ENCODE measurements around the gene COBLL1. TPM values are rescaled to one million over a fixed set of nuclear protein-coding genes. Genes with fewer than 3 reads are reported as not detected.

COBLL1 gene
- total and polyA plus RNA-seq, 2 of the 4 experiments (the other 2 are of a cell fraction) = 0.79 to 1.1 TPM

GRCh38 chr2:164692114-164692513 is 149.5 kb downstream of the COBLL1 start:
- H3K27me3 ChIP-seq (ENCODE audit: control insufficient read depth, insufficient read depth, low read length) = no peaks in the 10 kb centered on the region
- no peak overlapping the region for H3K18ac ChIP-seq (ENCODE audit: low read depth, low read length)
- no peak overlapping the region for H4K8ac ChIP-seq (ENCODE audit: low read depth in 2 of 2, low read length in 2 of 2)
- H4K91ac ChIP-seq (ENCODE audit: insufficient read depth, low read depth, low read length) = no peak overlapping the region
- WGBS, 2 experiments (ENCODE audit: extremely low coverage in 2 of 2, insufficient read length in 1 of 2) = no CpG with 5 or more reads among the region's 3 CpGs
- H4K20me1 ChIP-seq (ENCODE audit: insufficient read depth, low read length) = no peaks in the 10 kb centered on the region
- H2AFZ ChIP-seq (replicated peaks; ENCODE audit: low read length, poor library complexity) = no peak overlapping the region
- ATAC-seq (ENCODE audit: low read depth) (no peak), DNase-seq (no peak)
- H3K9ac ChIP-seq (ENCODE audit: low read depth, low read length) = no peak overlapping the region
- no peak overlapping the region for H2BK120ac ChIP-seq (ENCODE audit: low read depth, low read length)
- BruUV-seq (replicated peaks) = no TSS peak
- H2BK5ac ChIP-seq (ENCODE audit: low read depth, low read length, poor library complexity, severe bottlenecking) = no peak overlapping the region
- TF ChIP-seq POLR2A (IDR thresholded peaks at IDR 0.05; ENCODE audit: low read depth, low read length) = no peak
- no peak for TF ChIP-seq SMC3 (IDR thresholded peaks at IDR 0.05; ENCODE audit: low read depth, low read length)
- TF ChIP-seq, protein P1, sequence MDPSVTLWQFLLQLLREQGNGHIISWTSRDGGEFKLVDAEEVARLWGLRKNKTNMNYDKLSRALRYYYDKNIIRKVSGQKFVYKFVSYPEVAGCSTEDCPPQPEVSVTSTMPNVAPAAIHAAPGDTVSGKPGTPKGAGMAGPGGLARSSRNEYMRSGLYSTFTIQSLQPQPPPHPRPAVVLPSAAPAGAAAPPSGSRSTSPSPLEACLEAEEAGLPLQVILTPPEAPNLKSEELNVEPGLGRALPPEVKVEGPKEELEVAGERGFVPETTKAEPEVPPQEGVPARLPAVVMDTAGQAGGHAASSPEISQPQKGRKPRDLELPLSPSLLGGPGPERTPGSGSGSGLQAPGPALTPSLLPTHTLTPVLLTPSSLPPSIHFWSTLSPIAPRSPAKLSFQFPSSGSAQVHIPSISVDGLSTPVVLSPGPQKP (IDR thresholded peaks at IDR 0.05; ENCODE audit: borderline replicate concordance, low read depth, low read length) = no peak
- TF ChIP-seq MAFK (IDR thresholded peaks at IDR 0.05; ENCODE audit: low read depth, low read length) = no peak
- TF ChIP-seq USF2 (IDR thresholded peaks at IDR 0.05; ENCODE audit: low read depth, low read length) = no peak
- TF ChIP-seq RAD21 (IDR thresholded peaks at IDR 0.05; ENCODE audit: low read length) = no peak
- TF ChIP-seq MXI1 (IDR thresholded peaks at IDR 0.05; ENCODE audit: borderline replicate concordance, low read depth, low read length) = no peak
- TF ChIP-seq MAZ (IDR thresholded peaks at IDR 0.05; ENCODE audit: borderline replicate concordance, low read depth, low read length) = no peak
- TF ChIP-seq RFX5 (IDR thresholded peaks at IDR 0.05; ENCODE audit: low read depth, low read length) = no peak
- no peak for TF ChIP-seq BHLHE40 (IDR thresholded peaks at IDR 0.05; ENCODE audit: low read depth, low read length)
- TF ChIP-seq CTCF (conservative IDR thresholded peaks at IDR 0.05; ENCODE audit: low read depth, low read length) = no peak
- TF ChIP-seq RCOR1 (IDR thresholded peaks at IDR 0.05; ENCODE audit: insufficient replicate concordance, low read length) = no peak
- dilution Hi-C loops (cut with HindIII; ENCODE audit: low sequenced_read_pairs, unreplicated experiment) (no loop called here), in situ Hi-C loops (cut with MboI; ENCODE audit: low sequenced_read_pairs) (no loop called here), intact Hi-C loops (cut with micrococcal nuclease) (no loop called here)
- H3K79me1 ChIP-seq (ENCODE audit: low read depth in 1 of 2, low read length in 2 of 2) = no peaks in the 10 kb centered on the region
- no peak overlapping the region for H2BK20ac ChIP-seq (ENCODE audit: low read depth, low read length)
- no peak overlapping the region for H3K23ac ChIP-seq (ENCODE audit: low read depth, low read length)
- H3K4me3 ChIP-seq (ENCODE audit: insufficient read depth, low read depth, low read length) = no peak overlapping the region
- no peak overlapping the region for H3K4ac ChIP-seq (ENCODE audit: low read depth, low read length)
- no peak overlapping the region for H3K4me2 ChIP-seq (ENCODE audit: low read depth, low read length)
- no peaks in the 10 kb centered on the region for H3K9me3 ChIP-seq (ENCODE audit: control insufficient read depth, insufficient read depth, low read length)
- H3K27ac ChIP-seq (ENCODE audit: insufficient read depth, low read length) = no peak overlapping the region
- no peaks in the 10 kb centered on the region for H3K36me3 ChIP-seq (ENCODE audit: control insufficient read depth, insufficient read depth, low read length)
- no peak overlapping the region for H4K5ac ChIP-seq (ENCODE audit: low read depth, low read length)
- no peak overlapping the region for H2AK5ac ChIP-seq (ENCODE audit: low read depth, low read length)
- no peak overlapping the region for H2BK15ac ChIP-seq (ENCODE audit: low read depth, low read length)
- H3K9me1 ChIP-seq (ENCODE audit: insufficient read depth, low read length) = no peaks in the 10 kb centered on the region
- no peak overlapping the region for H3K14ac ChIP-seq (replicated peaks; ENCODE audit: low read depth, low read length)
- H2AK9ac ChIP-seq (replicated peaks; ENCODE audit: low read depth, low read length, poor library complexity) = no peak overlapping the region
- ChIA-PET CTCF (no interaction called here), POLR2A (ENCODE audit: unreplicated experiment) (no interaction called here)
- no peaks in the 10 kb centered on the region for H3K4me1 ChIP-seq (ENCODE audit: control insufficient read depth, insufficient read depth, low read length)
- H3K56ac ChIP-seq (ENCODE audit: extremely low read depth, insufficient read depth, low read length) = no peak overlapping the region
